Measurements from ENCODE around the gene HS3ST3A1.

The HS3ST3A1 gene

GRCh38 chr17:13590441-13590840 lies 11.3 kb downstream of the HS3ST3A1 start:
- DNase-seq (ENCODE audit: low spot score in 2 of 2) (no peak), ATAC-seq (no peak)
- Mint-ChIP-seq H3K27ac (no peak overlapping the region), H3K9me3 (no peaks in the 10 kb centered on the region), H3K36me3 (no peaks in the 10 kb centered on the region), H3K4me3 (no peak overlapping the region), H3K4me1 (peaks cover 6% of the 10 kb centered on the region)

- ATAC-seq (no peak), DNase-seq (ENCODE audit: low spot score in 2 of 2) (no peak)
- Mint-ChIP-seq H3K9me3 (no peaks in the 10 kb centered on the region), H3K27ac (no peak overlapping the region), H3K36me3 (no peaks in the 10 kb centered on the region), H3K4me1 (peaks cover under 1% of the 10 kb centered on the region), H3K4me3 (no peak overlapping the region)
These were observed 12.1 kb downstream of the HS3ST3A1 start for GRCh38 chr17:13589658-13590057.

GRCh38 chr17:13587487-13588338 lies 14.0 kb downstream of the HS3ST3A1 start:
- DNase-seq (ENCODE audit: low spot score in 2 of 2) (no peak), ATAC-seq (no peak)
- H3K4me1 Mint-ChIP-seq, result no peaks in the 10 kb centered on the region
- H3K27ac Mint-ChIP-seq, result no peak overlapping the region
- no peak overlapping the region for H3K4me3 Mint-ChIP-seq
- no peaks in the 10 kb centered on the region for H3K36me3 Mint-ChIP-seq
- H3K9me3 Mint-ChIP-seq, result no peaks in the 10 kb centered on the region

DNA sequence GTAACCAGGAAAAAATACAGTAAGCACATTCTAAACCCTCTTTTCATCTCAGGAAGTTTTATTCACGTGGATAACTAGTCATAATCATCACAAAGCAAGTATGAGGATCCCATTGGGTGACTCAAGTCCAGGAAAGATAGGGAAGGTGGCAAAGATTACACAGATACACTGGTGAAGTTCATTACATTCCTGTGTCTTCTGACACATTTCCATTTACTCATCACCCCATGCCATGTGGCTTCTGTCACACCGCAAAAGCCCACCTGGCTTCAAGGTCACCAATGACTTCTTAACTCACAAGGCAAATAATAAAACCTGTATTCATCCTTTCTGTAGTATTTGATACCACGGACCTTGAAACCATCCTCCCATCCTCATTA lies 17.0 kb downstream of the HS3ST3A1 start:
- ATAC-seq, result no peak
- H3K4me3 Mint-ChIP-seq, result no peak overlapping the region

GRCh38 chr17:13583996-13584700 lies 17.6 kb downstream of the HS3ST3A1 start:
- Mint-ChIP-seq H3K36me3 (no peaks in the 10 kb centered on the region), H3K4me3 (no peak overlapping the region), H3K4me1 (no peaks in the 10 kb centered on the region), H3K9me3 (no peaks in the 10 kb centered on the region), H3K27ac (no peak overlapping the region)
- ATAC-seq, result no peak
- DNase-seq (ENCODE audit: low spot score in 2 of 2), result no peak

More for the DNA sequence above, 17.0 kb downstream of the HS3ST3A1 start:
- no peaks in the 10 kb centered on the region for H3K9me3 Mint-ChIP-seq
- H3K36me3 Mint-ChIP-seq, result no peaks in the 10 kb centered on the region
- no peak overlapping the region for H3K27ac Mint-ChIP-seq
- no peak for DNase-seq (ENCODE audit: low spot score in 2 of 2)
- H3K4me1 Mint-ChIP-seq, result no peaks in the 10 kb centered on the region

- ATAC-seq, result no peak
- no peak for DNase-seq (ENCODE audit: low spot score in 2 of 2)
- H3K9me3 Mint-ChIP-seq, result no peaks in the 10 kb centered on the region
- no peak overlapping the region for H3K4me3 Mint-ChIP-seq
- H3K4me1 Mint-ChIP-seq, result no peaks in the 10 kb centered on the region
- H3K27ac Mint-ChIP-seq, result no peak overlapping the region
- no peaks in the 10 kb centered on the region for H3K36me3 Mint-ChIP-seq
These were observed 18.8 kb downstream of the HS3ST3A1 start for GRCh38 chr17:13582776-13583547.

DNA sequence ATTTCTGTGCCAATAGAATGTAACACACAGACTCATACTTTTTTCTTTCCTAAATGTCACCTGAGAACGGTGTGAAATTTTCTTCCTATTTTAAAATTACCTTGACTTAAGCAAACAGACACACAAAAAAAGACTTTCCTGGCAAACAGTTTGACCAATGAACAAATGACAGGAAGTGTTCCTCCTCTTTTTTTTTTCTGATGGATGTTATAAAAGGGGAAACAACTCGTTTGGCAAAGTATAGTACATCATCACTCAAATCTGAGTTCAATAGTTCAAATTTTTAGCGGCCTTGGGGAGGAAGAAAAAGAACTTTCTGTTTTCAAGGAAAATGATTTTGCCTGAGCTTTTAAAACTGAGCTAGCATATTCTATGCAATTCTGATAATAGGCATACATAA lies 19.8 kb downstream of the HS3ST3A1 start:
- no peak overlapping the region for H3K4me3 Mint-ChIP-seq
- ATAC-seq (no peak), DNase-seq (ENCODE audit: low spot score in 2 of 2) (no peak)
- no peaks in the 10 kb centered on the region for H3K4me1 Mint-ChIP-seq
- H3K9me3 Mint-ChIP-seq, result no peaks in the 10 kb centered on the region
- no peak overlapping the region for H3K27ac Mint-ChIP-seq
- H3K36me3 Mint-ChIP-seq, result no peaks in the 10 kb centered on the region

DNA sequence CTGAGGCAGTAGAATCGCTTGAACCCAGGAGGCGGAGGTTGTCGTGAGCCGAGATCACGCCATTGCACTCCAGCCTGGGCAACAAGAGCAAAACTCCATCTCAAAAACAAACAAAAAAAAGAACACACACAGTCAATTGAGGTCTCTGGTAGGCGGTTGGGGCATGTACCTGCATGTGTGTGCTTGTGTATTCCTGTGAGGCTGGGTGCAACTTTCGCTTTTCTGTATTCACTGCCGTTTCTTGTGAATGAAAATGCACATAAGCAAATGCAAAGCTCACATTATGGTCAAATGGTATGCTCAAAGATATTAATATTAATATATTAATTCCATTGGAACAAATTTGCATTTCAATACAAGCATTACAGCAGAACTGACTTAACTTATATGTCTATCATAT lies 20.9 kb downstream of the HS3ST3A1 start:
- no peak for ATAC-seq
- no peaks in the 10 kb centered on the region for H3K36me3 Mint-ChIP-seq
- H3K27ac Mint-ChIP-seq, result no peak overlapping the region
- no peaks in the 10 kb centered on the region for H3K4me1 Mint-ChIP-seq
- DNase-seq (ENCODE audit: low spot score in 2 of 2), result no peak
- H3K9me3 Mint-ChIP-seq, result no peaks in the 10 kb centered on the region
- no peak overlapping the region for H3K4me3 Mint-ChIP-seq

DNA sequence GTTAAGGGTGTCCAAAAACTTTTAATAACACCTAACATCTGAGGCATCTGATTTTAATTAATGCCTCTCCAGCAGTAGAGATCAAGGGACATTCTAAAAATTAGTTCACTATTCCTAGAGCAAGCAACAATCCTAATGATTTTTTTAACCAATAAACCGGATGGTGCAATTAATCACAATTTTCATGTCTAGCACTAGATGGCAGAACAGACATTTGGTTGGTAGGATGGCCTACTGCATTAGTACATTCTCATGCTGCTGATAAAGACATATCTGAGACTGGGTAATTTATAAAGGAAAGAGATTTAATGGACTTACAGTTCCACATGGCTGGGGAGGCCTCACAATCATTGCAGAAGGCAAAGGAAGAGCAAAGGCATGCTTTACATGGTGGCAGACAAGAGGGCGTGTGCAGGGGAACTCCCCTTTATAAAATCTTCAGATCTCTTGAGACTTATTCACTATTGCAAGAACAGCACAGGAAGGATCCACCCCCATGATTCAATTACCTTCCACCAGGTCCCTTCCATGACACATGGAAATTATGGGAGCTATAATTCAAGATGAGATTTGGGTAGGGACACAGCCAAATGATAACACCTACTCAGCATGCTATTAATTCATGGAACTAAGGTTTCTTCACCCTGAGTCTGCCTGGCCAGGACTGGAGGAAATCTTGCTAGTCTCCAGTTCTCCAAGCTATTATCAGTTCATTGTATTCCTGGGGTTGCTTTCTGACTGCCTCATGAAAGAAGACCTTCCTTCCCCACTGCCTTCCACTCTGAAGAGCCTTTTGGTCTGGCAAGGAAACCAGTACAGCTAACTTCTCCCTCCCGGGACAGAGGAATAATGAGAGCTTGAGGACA lies 24.8 kb downstream of the HS3ST3A1 start:
- Mint-ChIP-seq H3K4me1 (no peaks in the 10 kb centered on the region), H3K36me3 (no peaks in the 10 kb centered on the region), H3K9me3 (no peaks in the 10 kb centered on the region), H3K27ac (no peak overlapping the region), H3K4me3 (no peak overlapping the region)
- ATAC-seq (no peak), DNase-seq (ENCODE audit: low spot score in 2 of 2) (no peak)

GRCh38 chr17:13575922-13576419 lies 25.8 kb downstream of the HS3ST3A1 start:
- no peak for ATAC-seq
- Mint-ChIP-seq H3K9me3 (no peaks in the 10 kb centered on the region), H3K4me3 (no peak overlapping the region), H3K4me1 (no peaks in the 10 kb centered on the region), H3K27ac (no peak overlapping the region), H3K36me3 (no peaks in the 10 kb centered on the region)
- DNase-seq (ENCODE audit: low spot score in 2 of 2), result no peak

- ATAC-seq, result no peak
- H3K4me3 Mint-ChIP-seq, result no peak overlapping the region
These were observed 26.3 kb downstream of the HS3ST3A1 start for GRCh38 chr17:13575466-13575865.

GRCh38 chr17:13572581-13572980 lies 29.1 kb downstream of the HS3ST3A1 start:
- Mint-ChIP-seq H3K9me3 (no peaks in the 10 kb centered on the region), H3K27ac (no peak overlapping the region), H3K4me1 (no peaks in the 10 kb centered on the region), H3K4me3 (no peak overlapping the region), H3K36me3 (no peaks in the 10 kb centered on the region)
- ATAC-seq (no peak), DNase-seq (ENCODE audit: low spot score in 2 of 2) (no peak)

More at GRCh38 chr17:13575466-13575865, 26.3 kb downstream of the HS3ST3A1 start:
- Mint-ChIP-seq H3K36me3 (no peaks in the 10 kb centered on the region), H3K27ac (no peak overlapping the region), H3K4me1 (no peaks in the 10 kb centered on the region), H3K9me3 (no peaks in the 10 kb centered on the region)
- DNase-seq (ENCODE audit: low spot score in 2 of 2), result no peak

DNA sequence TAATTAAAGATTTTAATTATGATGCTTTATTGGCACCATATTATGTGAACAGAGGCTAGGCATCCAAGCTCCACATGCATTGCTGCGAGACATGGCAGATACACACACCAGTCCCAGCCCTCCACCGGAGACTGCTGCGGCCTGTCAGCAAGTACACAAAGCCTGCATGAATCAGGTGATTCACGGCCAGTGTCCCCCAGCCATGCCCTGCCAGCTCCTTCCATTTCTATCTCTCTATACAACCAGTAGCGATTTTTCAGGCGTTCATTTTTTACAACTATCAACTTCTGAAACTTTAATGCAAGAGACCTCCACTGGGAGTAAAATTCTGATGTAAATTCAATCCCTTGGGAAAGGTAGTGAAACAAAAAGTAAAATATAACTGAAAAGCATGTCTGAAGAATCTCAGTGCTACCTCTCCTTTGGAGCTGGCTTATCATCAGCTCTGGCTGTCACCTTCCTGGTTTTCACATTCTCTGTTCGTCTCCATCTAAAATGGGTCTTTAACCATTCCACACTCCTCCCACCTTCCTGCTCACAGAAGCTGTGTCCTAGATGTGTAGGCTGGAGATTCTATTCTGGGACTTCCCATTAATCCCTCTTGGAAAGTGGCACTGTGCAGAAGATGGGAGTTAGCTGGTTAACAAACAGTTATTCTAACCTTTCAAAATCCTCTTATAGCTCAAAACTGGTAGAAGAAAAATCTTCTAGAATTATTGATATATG lies 32.2 kb downstream of the HS3ST3A1 start:
- ATAC-seq (no peak), DNase-seq (ENCODE audit: low spot score in 2 of 2) (no peak)
- Mint-ChIP-seq H3K4me3 (no peak overlapping the region), H3K27ac (no peak overlapping the region), H3K36me3 (no peaks in the 10 kb centered on the region), H3K9me3 (no peaks in the 10 kb centered on the region), H3K4me1 (no peaks in the 10 kb centered on the region)

Measured in stimulated activated effector memory CD8-positive, alpha-beta T cell treated with anti-CD3 and anti-CD28 coated beads, Interleukin-12 subunit alpha, Interleukin-12 subunit beta, amount 100 ng/mL, for 72 hours (primary cell).